Caco-2 (cell line): ENCODE results near the gene LRRC47. TPM values are rescaled to one million over a fixed set of nuclear protein-coding genes. Genes with fewer than 3 reads are reported as not detected.

Source experiments
- BruUV-seq: library from RNA; stranded (reverse); fragments of 400-500 nt; replicated peaks from 2 replicates; lab custom pipeline; 2021; lab: Mats Ljungman, UMichigan
- CTCF ChIA-PET: fragments of 300-600 bp; sonication (Branson Sonifier 250); formaldehyde crosslinking; loops from one replicate; lab custom pipeline; 2022; ENCODE audit warnings: antibody characterized with exemption; lab: Charles Lee
- POLR2A ChIA-PET: fragments of 300-600 bp; sonication (Branson Sonifier 250); formaldehyde crosslinking; loops from one replicate; lab custom pipeline; 2022; ENCODE audit warnings: antibody characterized with exemption; lab: Charles Lee
- DNase-seq, 2 experiments: peaks; one replicate each; pipeline versions ENCODE4 v3.0.0 to v3.0.0-alpha.2; 2020 to 2022
- H3K27me3 ChIP-seq: replicated peaks from 2 replicates; pipeline ENCODE4 v1.6.0; 2011; ENCODE audit warnings: low read length; ENCODE audit not compliant: control insufficient read depth, insufficient read depth
- H3K36me3 ChIP-seq: 2 replicates; pipeline ENCODE4 v1.5.1; 2011; ENCODE audit warnings: low read length; ENCODE audit not compliant: control insufficient read depth, insufficient read depth
- H3K4me1 ChIP-seq: fragments of 250-450 bp; sonication (Bioruptor Pico); 2 replicates; pipeline ENCODE4 v1.5.1; 2020; ENCODE audit warnings: mild to moderate bottlenecking
- H3K4me3 ChIP-seq: 2 replicates; pipeline ENCODE4 v1.5.1; 2011; ENCODE audit warnings: low read depth, mild to moderate bottlenecking, control low read depth, low read length
- H3K9me3 ChIP-seq: fragments of 250-450 bp; sonication (Bioruptor Pico); 2 replicates; pipeline ENCODE4 v1.5.1; 2020; ENCODE audit warnings: mild to moderate bottlenecking, moderate library complexity
- H3K27ac Mint-ChIP-seq: one replicate; pipeline ENCODE4 v1.8.0; 2022; ENCODE audit warnings: mixed read lengths; ENCODE audit not compliant: unreplicated experiment
- H3K27me3 Mint-ChIP-seq: one replicate; pipeline ENCODE4 v1.8.0; 2022; ENCODE audit warnings: mixed read lengths; ENCODE audit not compliant: insufficient read depth, unreplicated experiment
- H3K36me3 Mint-ChIP-seq: one replicate; pipeline ENCODE4 v1.8.0; 2022; ENCODE audit warnings: mild to moderate bottlenecking, mixed read lengths; ENCODE audit not compliant: insufficient read depth, unreplicated experiment
- H3K4me1 Mint-ChIP-seq: one replicate; pipeline ENCODE4 v1.8.0; 2022; ENCODE audit warnings: low read depth, mixed read lengths; ENCODE audit not compliant: unreplicated experiment
- H3K4me3 Mint-ChIP-seq: one replicate; pipeline ENCODE4 v1.8.0; 2022; ENCODE audit warnings: mild to moderate bottlenecking, moderate library complexity, mixed read lengths; ENCODE audit not compliant: unreplicated experiment
- H3K9me3 Mint-ChIP-seq: one replicate; pipeline ENCODE4 v1.8.0; 2022; ENCODE audit warnings: mixed read lengths; ENCODE audit not compliant: unreplicated experiment
- intact Hi-C: fragments of 100-400 bp; cut with micrococcal nuclease; formaldehyde crosslinking; loops from one replicate; pipeline ENCODE4 v1.10.0; 2022; ENCODE audit not compliant: unreplicated experiment
- total RNA-seq: library from RNA; stranded (reverse); gene quantifications from 2 replicates; pipeline ENCODE4 v1.2.3, GENCODE V29; 2022
- TF ChIP-seq, protein P1 (sequence below), 2 experiments: fragments of 200-600 bp in 1 of 2; IDR thresholded peaks; 1 replicate in 1 of 2; 2 replicates in 1 of 2; pipeline versions ENCODE4 v1.5.1 to v1.8.0; 2011 to 2022; ENCODE audit warnings: antibody characterized with exemption in 1 of 2, control low read depth in 1 of 2, inconsistent platforms in 1 of 2, low read depth in 1 of 2, low read length in 1 of 2, mild to moderate bottlenecking in 1 of 2, moderate library complexity in 1 of 2; ENCODE audit not compliant: insufficient read depth in 1 of 2, severe bottlenecking in 1 of 2, unreplicated experiment in 1 of 2

Gene LRRC47
- total RNA-seq, 1 experiment from 2014 or later: 48.5 TPM

DNA sequence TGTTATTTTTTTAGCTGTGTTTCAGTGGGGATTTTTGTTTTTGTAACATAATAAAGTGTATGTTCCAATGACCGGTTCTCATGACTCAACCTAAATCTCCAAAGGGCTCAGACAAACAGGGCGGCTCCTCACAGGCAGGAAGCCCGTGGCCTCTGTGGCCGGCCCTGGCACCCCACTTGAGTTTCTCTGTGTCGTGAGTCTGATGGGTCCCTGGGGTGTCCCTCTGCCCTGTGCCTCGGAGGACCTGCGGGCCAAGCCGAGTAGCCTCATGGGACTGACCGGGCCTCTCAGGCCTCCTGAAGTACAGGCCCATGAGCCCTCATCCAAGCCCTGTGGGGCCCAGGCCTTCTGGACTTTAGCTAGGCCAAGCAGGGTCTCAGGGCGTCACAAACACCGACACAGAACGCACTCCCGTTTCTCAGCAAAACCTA lies 60.2 kb downstream of the LRRC47 start:
- ChIA-PET CTCF (no interaction called here), POLR2A (no interaction called here)
- TF ChIP-seq, protein P1, sequence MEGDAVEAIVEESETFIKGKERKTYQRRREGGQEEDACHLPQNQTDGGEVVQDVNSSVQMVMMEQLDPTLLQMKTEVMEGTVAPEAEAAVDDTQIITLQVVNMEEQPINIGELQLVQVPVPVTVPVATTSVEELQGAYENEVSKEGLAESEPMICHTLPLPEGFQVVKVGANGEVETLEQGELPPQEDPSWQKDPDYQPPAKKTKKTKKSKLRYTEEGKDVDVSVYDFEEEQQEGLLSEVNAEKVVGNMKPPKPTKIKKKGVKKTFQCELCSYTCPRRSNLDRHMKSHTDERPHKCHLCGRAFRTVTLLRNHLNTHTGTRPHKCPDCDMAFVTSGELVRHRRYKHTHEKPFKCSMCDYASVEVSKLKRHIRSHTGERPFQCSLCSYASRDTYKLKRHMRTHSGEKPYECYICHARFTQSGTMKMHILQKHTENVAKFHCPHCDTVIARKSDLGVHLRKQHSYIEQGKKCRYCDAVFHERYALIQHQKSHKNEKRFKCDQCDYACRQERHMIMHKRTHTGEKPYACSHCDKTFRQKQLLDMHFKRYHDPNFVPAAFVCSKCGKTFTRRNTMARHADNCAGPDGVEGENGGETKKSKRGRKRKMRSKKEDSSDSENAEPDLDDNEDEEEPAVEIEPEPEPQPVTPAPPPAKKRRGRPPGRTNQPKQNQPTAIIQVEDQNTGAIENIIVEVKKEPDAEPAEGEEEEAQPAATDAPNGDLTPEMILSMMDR (IDR thresholded peaks at IDR 0.05; ENCODE audit: insufficient read depth in 1 of 2, low read depth in 1 of 2, low read length in 1 of 2, severe bottlenecking in 1 of 2, unreplicated experiment in 1 of 2): no peak
- no peak overlapping the region for H3K4me3 ChIP-seq
- no peaks in the 10 kb centered on the region for H3K9me3 ChIP-seq
- no peak overlapping the region for H3K4me3 Mint-ChIP-seq
- no peak for DNase-seq
- H3K4me1 ChIP-seq: no peaks in the 10 kb centered on the region
- H3K27ac Mint-ChIP-seq: no peak overlapping the region
- H3K36me3 ChIP-seq: no peaks in the 10 kb centered on the region
- H3K36me3 Mint-ChIP-seq: no peaks in the 10 kb centered on the region
- no TSS peak for BruUV-seq
- H3K27me3 Mint-ChIP-seq: no peaks in the 10 kb centered on the region
- no peaks in the 10 kb centered on the region for H3K27me3 ChIP-seq
- no peaks in the 10 kb centered on the region for H3K4me1 Mint-ChIP-seq
- intact Hi-C loops: no loop called here
- H3K9me3 Mint-ChIP-seq: no peaks in the 10 kb centered on the region

DNA sequence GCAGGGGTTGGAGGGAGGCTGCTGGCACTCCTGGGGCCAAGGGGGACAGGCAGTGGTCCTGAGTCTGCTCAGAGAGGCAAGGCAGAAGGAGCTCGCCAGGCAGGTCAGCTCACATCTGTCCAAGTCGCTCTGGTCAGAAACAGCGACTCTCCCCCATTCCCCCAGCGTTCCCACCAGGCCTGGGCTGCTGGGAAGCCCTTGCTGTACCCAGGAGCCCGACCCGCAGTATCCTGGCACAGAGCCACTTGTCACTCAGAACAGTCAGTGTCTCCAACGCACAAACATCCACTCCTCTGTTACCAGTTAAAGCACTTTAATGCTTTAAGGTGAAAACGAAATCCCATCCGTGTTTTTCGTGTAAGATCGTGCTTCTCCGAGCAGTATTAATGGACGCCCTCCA lies 60.6 kb downstream of the LRRC47 start:
- DNase-seq: no peak
- Mint-ChIP-seq H3K9me3 (no peaks in the 10 kb centered on the region), H3K27ac (no peak overlapping the region), H3K27me3 (no peaks in the 10 kb centered on the region), H3K36me3 (no peaks in the 10 kb centered on the region), H3K4me1 (no peaks in the 10 kb centered on the region), H3K4me3 (no peak overlapping the region)
- no TSS peak for BruUV-seq
- ChIA-PET CTCF (interaction anchor here (1.3 kb wide), 1 partner anchor 11 kb away, joined by 6 read pairs; no protein-coding TSS in a partner anchor), POLR2A (no interaction called here)
- no peaks in the 10 kb centered on the region for H3K27me3 ChIP-seq
- no peaks in the 10 kb centered on the region for H3K36me3 ChIP-seq
- no peak overlapping the region for H3K4me3 ChIP-seq
- no peaks in the 10 kb centered on the region for H3K9me3 ChIP-seq
- intact Hi-C loops: no loop called here
- TF ChIP-seq, protein P1 (IDR thresholded peaks at IDR 0.05; ENCODE audit: insufficient read depth in 1 of 2, low read depth in 1 of 2, low read length in 1 of 2, severe bottlenecking in 1 of 2, unreplicated experiment in 1 of 2): no peak
- H3K4me1 ChIP-seq: no peaks in the 10 kb centered on the region

- CTCF ChIA-PET: interaction anchor here (1.3 kb wide), 1 partner anchor 11 kb away, joined by 6 read pairs; no protein-coding TSS in a partner anchor
- no TSS peak for BruUV-seq
- POLR2A ChIA-PET: no interaction called here
Measured at GRCh38 chr1:3735027-3735681, 61.1 kb downstream of the LRRC47 start.

More at GRCh38 chr1:3735027-3735681, 61.1 kb downstream of the LRRC47 start:
- H3K27me3 ChIP-seq: no peaks in the 10 kb centered on the region
- H3K4me1 ChIP-seq: no peaks in the 10 kb centered on the region
- TF ChIP-seq, protein P1 (IDR thresholded peaks at IDR 0.05; ENCODE audit: insufficient read depth in 1 of 2, low read depth in 1 of 2, low read length in 1 of 2, severe bottlenecking in 1 of 2, unreplicated experiment in 1 of 2): no peak
- DNase-seq: no peak
- intact Hi-C loops: no loop called here
- Mint-ChIP-seq H3K4me3 (no peak overlapping the region), H3K9me3 (no peaks in the 10 kb centered on the region), H3K4me1 (no peaks in the 10 kb centered on the region), H3K27me3 (no peaks in the 10 kb centered on the region), H3K27ac (no peak overlapping the region), H3K36me3 (no peaks in the 10 kb centered on the region)
- H3K36me3 ChIP-seq: no peaks in the 10 kb centered on the region
- no peaks in the 10 kb centered on the region for H3K9me3 ChIP-seq
- H3K4me3 ChIP-seq: no peak overlapping the region
